Measurements from ENCODE around the gene IP6K2. TPM values are rescaled to one million over a fixed set of nuclear protein-coding genes. Genes with fewer than 3 reads are reported as not detected.

IP6K2 gene
- total and polyA plus RNA-seq, 2 donors from 2014 or later, result 69.4 to 112 TPM

DNA sequence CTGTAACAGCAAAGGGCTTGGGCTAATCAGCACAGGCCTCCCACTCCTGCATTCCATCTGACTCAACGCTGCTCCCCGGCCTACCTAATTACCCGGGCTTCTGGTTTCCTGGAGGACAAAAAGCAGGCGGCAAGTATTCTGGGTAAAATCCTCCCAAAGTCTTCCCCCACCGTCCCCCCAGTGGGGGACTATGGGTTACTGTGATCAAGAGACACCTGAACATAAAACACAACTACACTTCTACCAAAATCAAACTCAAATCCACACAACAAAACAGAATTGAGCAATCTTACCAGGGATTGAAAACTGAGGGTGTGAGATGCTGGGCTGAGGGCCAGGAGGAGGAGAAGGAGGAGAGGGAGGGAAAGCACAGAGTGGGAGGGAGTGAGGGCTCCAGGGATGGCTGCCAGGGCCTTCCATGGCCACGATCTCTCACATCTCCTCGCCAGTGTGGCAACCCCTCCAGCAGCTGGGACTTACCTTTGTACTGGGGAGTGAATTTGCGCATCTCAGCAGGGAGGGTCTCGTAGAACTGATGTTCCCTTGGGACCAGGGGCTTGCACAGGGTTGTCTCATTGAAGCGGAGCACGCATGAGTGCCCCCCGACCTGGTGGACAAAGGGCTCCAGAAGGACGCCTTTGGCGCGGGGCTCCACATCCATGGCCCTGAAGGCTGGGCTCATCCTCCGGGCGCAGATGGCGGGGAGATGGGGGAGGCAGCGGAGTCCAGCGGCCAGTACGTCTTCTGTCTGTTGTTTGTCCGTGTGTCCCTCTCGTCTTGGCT lies 22.2 kb downstream of the IP6K2 start:
- Histone ChIP-seq H3K27me3 (ENCODE audit: control insufficient read depth, insufficient read depth, low read length) (no peaks in the 10 kb centered on the region), H3K4me1 (ENCODE audit: control insufficient read depth in 2 of 3, insufficient read depth in 2 of 3, low read depth in 1 of 3, low read length in 3 of 3) (peaks cover 0 to 14% (median 3%) of the 10 kb centered on the region in 3 donors), H3K4me3 (ENCODE audit: low read length in 3 of 3) (peak overlapping the region in 2 of 3 donors; percentile 0 to 3), H3K9me3 (ENCODE audit: control insufficient read depth in 2 of 3, insufficient read depth in 1 of 3, low read length in 3 of 3) (no peaks in the 10 kb centered on the region), H3K9ac (ENCODE audit: low read length in 3 of 3) (peak overlapping the region in 1 of 3 donors; percentile 0), H3K27ac (ENCODE audit: low read depth in 2 of 2, low read length in 2 of 2) (peak overlapping the region; percentile 69 to 82), H3K36me3 (ENCODE audit: control insufficient read depth in 2 of 3, insufficient read depth in 3 of 3, low read length in 3 of 3) (peaks cover 13 to 35% (median 25%) of the 10 kb centered on the region in 3 donors)
- peak in 2 of 5 donors; percentile 34 to 91 for DNase-seq
- intact Hi-C loops (cut with DNase I), result no loop called here
- no peak for FAIRE-seq
- TF ChIP-seq, protein P1, sequence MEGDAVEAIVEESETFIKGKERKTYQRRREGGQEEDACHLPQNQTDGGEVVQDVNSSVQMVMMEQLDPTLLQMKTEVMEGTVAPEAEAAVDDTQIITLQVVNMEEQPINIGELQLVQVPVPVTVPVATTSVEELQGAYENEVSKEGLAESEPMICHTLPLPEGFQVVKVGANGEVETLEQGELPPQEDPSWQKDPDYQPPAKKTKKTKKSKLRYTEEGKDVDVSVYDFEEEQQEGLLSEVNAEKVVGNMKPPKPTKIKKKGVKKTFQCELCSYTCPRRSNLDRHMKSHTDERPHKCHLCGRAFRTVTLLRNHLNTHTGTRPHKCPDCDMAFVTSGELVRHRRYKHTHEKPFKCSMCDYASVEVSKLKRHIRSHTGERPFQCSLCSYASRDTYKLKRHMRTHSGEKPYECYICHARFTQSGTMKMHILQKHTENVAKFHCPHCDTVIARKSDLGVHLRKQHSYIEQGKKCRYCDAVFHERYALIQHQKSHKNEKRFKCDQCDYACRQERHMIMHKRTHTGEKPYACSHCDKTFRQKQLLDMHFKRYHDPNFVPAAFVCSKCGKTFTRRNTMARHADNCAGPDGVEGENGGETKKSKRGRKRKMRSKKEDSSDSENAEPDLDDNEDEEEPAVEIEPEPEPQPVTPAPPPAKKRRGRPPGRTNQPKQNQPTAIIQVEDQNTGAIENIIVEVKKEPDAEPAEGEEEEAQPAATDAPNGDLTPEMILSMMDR (IDR thresholded peaks at IDR 0.05; ENCODE audit: borderline replicate concordance, extremely low read depth, insufficient read depth), result no peak

DNA sequence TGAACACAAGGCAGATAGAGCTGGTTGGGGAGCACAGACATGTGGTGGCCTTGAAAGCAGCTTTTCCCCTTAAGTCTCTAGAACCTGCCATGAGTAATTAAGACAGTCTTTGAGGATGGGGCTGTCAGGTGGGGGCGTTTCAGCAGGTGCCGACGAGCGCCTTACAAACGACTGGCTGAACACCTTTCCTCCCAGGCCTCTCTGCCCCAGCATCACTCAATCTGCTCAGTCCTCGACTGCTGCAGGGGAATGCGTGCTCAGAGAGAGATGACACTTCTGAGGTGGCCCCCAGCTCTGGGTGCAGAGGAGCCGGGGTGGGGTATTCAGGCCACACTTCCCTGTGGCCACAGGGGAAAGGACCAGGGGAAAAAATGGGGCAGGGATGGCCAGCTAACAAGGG lies 23.2 kb downstream of the IP6K2 start:
- FAIRE-seq, result no peak
- H3K27ac ChIP-seq (ENCODE audit: low read depth in 2 of 2, low read length in 2 of 2), result peak overlapping the region in 1 of 2 donors; percentile 72
- no peak overlapping the region for H3K9ac ChIP-seq (ENCODE audit: low read length in 3 of 3)
- no peaks in the 10 kb centered on the region for H3K9me3 ChIP-seq (ENCODE audit: control insufficient read depth in 2 of 3, insufficient read depth in 1 of 3, low read length in 3 of 3)
- H3K36me3 ChIP-seq (ENCODE audit: control insufficient read depth in 2 of 3, insufficient read depth in 3 of 3, low read length in 3 of 3), result peaks cover 19 to 45% (median 32%) of the 10 kb centered on the region in 3 donors
- no peaks in the 10 kb centered on the region for H3K27me3 ChIP-seq (ENCODE audit: control insufficient read depth, insufficient read depth, low read length)
- H3K4me3 ChIP-seq (ENCODE audit: low read length in 3 of 3), result no peak overlapping the region
- TF ChIP-seq, protein P1 (IDR thresholded peaks at IDR 0.05; ENCODE audit: borderline replicate concordance, extremely low read depth, insufficient read depth), result no peak
- DNase-seq, result no peak
- peaks cover 0 to 14% (median 3%) of the 10 kb centered on the region in 3 donors for H3K4me1 ChIP-seq (ENCODE audit: control insufficient read depth in 2 of 3, insufficient read depth in 2 of 3, low read depth in 1 of 3, low read length in 3 of 3)
- intact Hi-C loops (cut with DNase I), result no loop called here

DNA sequence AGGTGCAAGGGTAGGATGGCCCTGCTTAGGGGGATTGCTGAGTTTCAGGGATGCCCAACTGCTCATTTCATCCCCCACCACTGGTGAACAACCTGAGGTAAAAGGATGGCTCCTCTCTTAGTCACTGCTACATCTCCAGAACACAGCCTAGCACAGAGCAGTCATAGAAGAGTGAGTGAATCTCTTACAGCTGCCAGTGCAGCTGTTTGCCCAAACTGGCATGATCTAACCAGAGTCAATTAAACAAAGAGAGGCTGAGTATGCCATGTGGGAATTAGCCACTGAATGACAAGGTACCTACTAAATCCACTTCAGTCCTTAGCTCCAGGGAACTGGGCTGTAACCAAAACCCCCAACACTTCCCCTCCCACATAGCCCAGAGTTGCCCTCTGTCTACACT lies 24.5 kb downstream of the IP6K2 start:
- H3K27ac ChIP-seq (ENCODE audit: low read depth in 2 of 2, low read length in 2 of 2), result no peak overlapping the region
- H3K9me3 ChIP-seq (ENCODE audit: control insufficient read depth in 2 of 3, insufficient read depth in 1 of 3, low read length in 3 of 3), result no peaks in the 10 kb centered on the region
- no peaks in the 10 kb centered on the region for H3K27me3 ChIP-seq (ENCODE audit: control insufficient read depth, insufficient read depth, low read length)
- TF ChIP-seq, protein P1 (IDR thresholded peaks at IDR 0.05; ENCODE audit: borderline replicate concordance, extremely low read depth, insufficient read depth), result no peak
- H3K36me3 ChIP-seq (ENCODE audit: control insufficient read depth in 2 of 3, insufficient read depth in 3 of 3, low read length in 3 of 3), result peaks cover 25 to 56% (median 37%) of the 10 kb centered on the region in 3 donors
- H3K9ac ChIP-seq (ENCODE audit: low read length in 3 of 3), result no peak overlapping the region
- no peak for DNase-seq
- FAIRE-seq, result no peak
- peaks cover 0 to 14% (median 3%) of the 10 kb centered on the region in 3 donors for H3K4me1 ChIP-seq (ENCODE audit: control insufficient read depth in 2 of 3, insufficient read depth in 2 of 3, low read depth in 1 of 3, low read length in 3 of 3)
- intact Hi-C loops (cut with DNase I), result no loop called here
- H3K4me3 ChIP-seq (ENCODE audit: low read length in 3 of 3), result no peak overlapping the region

Data from kidney (tissue), 14 donors.